Stimulated activated CD4-positive, alpha-beta T cell treated with anti-CD3 and anti-CD28 coated beads, TNF-alpha, amount 100 ng/mL, for 1 hour (primary cell): ENCODE results near the gene NDUFA11.
"Not testable (repeated sequence)": the region's sequence is repeated elsewhere in the genome, so short reads cannot be mapped to it uniquely, and the experiment has no call there.

Source experiments
- DNase-seq, 3 donors: peaks; one replicate each; pipeline ENCODE4 v3.0.0-alpha.2; 2020; ENCODE audit warnings: low read depth in 3 of 3, low spot score in 1 of 3

Gene NDUFA11

GRCh38 chr19:5863030-5863665 lies 40.4 kb downstream of the NDUFA11 start:
- DNase-seq, result no peak

GRCh38 chr19:5857203-5858081 lies 46.1 kb downstream of the NDUFA11 start:
- DNase-seq, result no peak

- not testable (repeated sequence) for DNase-seq
Measured at GRCh38 chr19:5855151-5855550, 48.4 kb downstream of the NDUFA11 start.

- not testable (repeated sequence) for DNase-seq
Measured at GRCh38 chr19:5854121-5854520, 49.5 kb downstream of the NDUFA11 start.

GRCh38 chr19:5851302-5851701 lies 52.3 kb downstream of the NDUFA11 start, which contains the start of gene FUT3:
FUT3 (minus strand) TSS chr19:5851449.
- no peak for DNase-seq

- no peak for DNase-seq
Measured at GRCh38 chr19:5850743-5851293, 52.8 kb downstream of the NDUFA11 start.

- DNase-seq, result no peak
Measured at GRCh38 chr19:5850189-5850588, 53.4 kb downstream of the NDUFA11 start.

GRCh38 chr19:5848621-5849020 lies 55.0 kb downstream of the NDUFA11 start:
- not testable (repeated sequence) for DNase-seq

- DNase-seq, result not testable (repeated sequence)
Measured at GRCh38 chr19:5847846-5848245, 55.7 kb downstream of the NDUFA11 start.
